ENCODE data around the gene ADAR.

The ADAR gene

DNA sequence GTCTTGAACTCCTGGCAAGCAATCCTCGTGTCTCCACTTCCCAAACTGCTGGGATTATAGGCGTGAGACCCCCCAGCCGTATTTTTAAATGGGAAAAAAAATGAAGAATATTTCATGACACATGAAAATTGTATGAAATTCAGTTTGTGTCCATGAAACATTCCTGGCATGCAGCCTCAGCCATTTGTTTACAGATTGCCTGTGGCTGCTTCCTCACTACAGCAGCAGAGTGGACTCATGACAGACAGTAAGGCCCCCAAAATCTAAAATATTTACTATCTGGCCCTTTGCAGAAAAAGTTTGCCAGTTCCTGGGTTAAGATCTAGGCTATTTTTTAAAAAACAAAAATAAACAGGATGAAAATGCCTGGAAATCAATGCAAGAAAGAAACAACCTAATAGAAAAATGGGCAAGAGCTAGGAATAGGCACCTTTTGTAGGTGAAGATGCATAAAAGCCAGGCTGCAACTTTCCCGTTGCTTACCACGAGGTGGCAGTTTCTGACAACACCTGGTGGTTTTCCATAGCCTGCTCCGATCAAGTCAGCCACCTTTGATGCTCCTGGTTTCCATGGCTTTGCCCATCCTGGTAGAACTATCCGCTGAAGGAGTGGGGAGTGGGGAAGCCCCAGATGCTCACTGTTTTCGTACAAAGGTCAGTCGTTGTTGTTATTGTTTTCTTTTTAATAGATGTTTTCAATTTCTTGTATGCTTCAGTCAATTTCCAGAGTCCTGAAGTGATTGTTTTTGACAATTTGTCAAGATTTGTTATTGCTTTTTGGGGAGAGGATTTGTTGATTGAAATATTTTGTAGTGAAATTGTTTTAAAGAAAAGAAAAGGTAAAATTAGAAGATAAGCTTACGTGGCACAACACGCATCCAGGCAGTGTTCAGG, 73.8 kb downstream of the ADAR start:
- DNase-seq (ENCODE audit: low read depth in 1 of 2, low spot score in 1 of 2), result no peak

Measured in activated CD4-positive, alpha-beta T cell treated with anti-CD3 and anti-CD28 coated beads, Interleukin-2, amount 50 U/mL, for 24 hours (primary cell).